GM23338 (cell line): ENCODE measurements around the gene HCN2.

Experiments
- CTCF ChIP-seq, 2 experiments: fragments of 200-600 bp in 1 of 2; sonication (generic) in 1 of 2; conservative IDR thresholded peaks; 2 replicates each; pipeline versions ENCODE4 v1.5.1 to v1.6.1; 2016 to 2017; ENCODE audit warnings: antibody characterized with exemption in 2 of 2, low read depth in 2 of 2, mild to moderate bottlenecking in 2 of 2, moderate library complexity in 1 of 2
- EZH2 ChIP-seq: fragments of 200-600 bp; sonication (generic); IDR thresholded peaks from one replicate; pipeline ENCODE4 v1.8.0; 2017; ENCODE audit warnings: antibody characterized with exemption, mild to moderate bottlenecking, low read depth; ENCODE audit not compliant: unreplicated experiment
- EZH2phosphoT487 ChIP-seq: fragments of 200-600 bp; sonication (generic); IDR thresholded peaks from one replicate; pipeline ENCODE4 v1.8.1; 2018; ENCODE audit warnings: antibody characterized with exemption; ENCODE audit not compliant: unreplicated experiment
- NANOG ChIP-seq: IDR thresholded peaks from 2 replicates; pipeline ENCODE4 v1.6.1; 2016; ENCODE audit warnings: antibody characterized with exemption, borderline replicate concordance
- POLR2AphosphoS5 ChIP-seq: IDR thresholded peaks from 2 replicates; pipeline ENCODE4 v1.6.1; 2016; ENCODE audit warnings: antibody characterized with exemption, low read depth

DNA sequence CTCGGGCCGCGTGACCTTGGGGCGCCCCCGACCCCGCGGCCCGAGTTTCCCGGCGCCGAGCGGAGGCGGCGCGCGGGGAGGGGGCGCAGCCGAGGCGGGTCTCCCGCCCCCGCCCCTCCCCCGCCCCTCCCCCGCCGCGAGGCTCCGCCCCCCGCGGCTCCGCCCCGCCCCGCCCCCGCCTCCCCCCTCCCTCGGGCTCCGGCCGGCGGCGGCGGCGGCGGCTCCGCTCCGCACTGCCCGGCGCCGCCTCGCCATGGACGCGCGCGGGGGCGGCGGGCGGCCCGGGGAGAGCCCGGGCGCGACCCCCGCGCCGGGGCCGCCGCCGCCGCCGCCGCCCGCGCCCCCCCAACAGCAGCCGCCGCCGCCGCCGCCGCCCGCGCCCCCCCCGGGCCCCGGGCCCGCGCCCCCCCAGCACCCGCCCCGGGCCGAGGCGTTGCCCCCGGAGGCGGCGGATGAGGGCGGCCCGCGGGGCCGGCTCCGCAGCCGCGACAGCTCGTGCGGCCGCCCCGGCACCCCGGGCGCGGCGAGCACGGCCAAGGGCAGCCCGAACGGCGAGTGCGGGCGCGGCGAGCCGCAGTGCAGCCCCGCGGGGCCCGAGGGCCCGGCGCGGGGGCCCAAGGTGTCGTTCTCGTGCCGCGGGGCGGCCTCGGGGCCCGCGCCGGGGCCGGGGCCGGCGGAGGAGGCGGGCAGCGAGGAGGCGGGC lies at the start of gene HCN2:
- TF ChIP-seq CTCF (conservative IDR thresholded peaks at IDR 0.05; ENCODE audit: low read depth in 2 of 2) (no peak), POLR2AphosphoS5 (no peak), EZH2phosphoT487 (no peak), EZH2 (no peak), NANOG (no peak)
